Right lobe of liver (tissue), 4 donors: ENCODE data around the gene ATOH7.

Source experiments
- CTCF ChIP-seq, 4 donors: fragments of 200-600 bp in 3 of 4; fragments of 450-650 bp in 1 of 4; IDR thresholded peaks; one replicate each; pipeline versions ENCODE4 v1.5.1 to v1.8.0; 2016 to 2022; ENCODE audit warnings: antibody characterized with exemption in 4 of 4, mild to moderate bottlenecking in 2 of 4
- POLR2A ChIP-seq: fragments of 450-650 bp; IDR thresholded peaks from one replicate; pipeline ENCODE4 v1.6.1; 2017; ENCODE audit warnings: antibody characterized with exemption, mild to moderate bottlenecking
- donor health status: DM: no; HTN: no; CAD: no.
- donor health status: DM: no; HTN: no; CAD: no.
- donor health status: DM: no; HTN: yes; CAD: no.

GRCh38 chr10:68202960-68203353 lies 29.0 kb downstream of the ATOH7 start:
- TF ChIP-seq POLR2A, result no peak
- TF ChIP-seq CTCF (IDR thresholded peaks at IDR 0.05), result no peak
